NCI-H2227 (cell line): ENCODE data around the gene ZFP1.
A peak's percentile ranks its signal among the peaks of the same experiment; 100 is the strongest.
"Not testable (repeated sequence)": the region's sequence is repeated elsewhere in the genome, so short reads cannot be mapped to it uniquely, and the experiment has no call there.

Experiments used
- DNase-seq: peaks from one replicate; lab custom pipeline; 2025; ENCODE audit not compliant: unreplicated experiment; lab: John Stamatoyannopoulos, UW

The ZFP1 gene

DNA sequence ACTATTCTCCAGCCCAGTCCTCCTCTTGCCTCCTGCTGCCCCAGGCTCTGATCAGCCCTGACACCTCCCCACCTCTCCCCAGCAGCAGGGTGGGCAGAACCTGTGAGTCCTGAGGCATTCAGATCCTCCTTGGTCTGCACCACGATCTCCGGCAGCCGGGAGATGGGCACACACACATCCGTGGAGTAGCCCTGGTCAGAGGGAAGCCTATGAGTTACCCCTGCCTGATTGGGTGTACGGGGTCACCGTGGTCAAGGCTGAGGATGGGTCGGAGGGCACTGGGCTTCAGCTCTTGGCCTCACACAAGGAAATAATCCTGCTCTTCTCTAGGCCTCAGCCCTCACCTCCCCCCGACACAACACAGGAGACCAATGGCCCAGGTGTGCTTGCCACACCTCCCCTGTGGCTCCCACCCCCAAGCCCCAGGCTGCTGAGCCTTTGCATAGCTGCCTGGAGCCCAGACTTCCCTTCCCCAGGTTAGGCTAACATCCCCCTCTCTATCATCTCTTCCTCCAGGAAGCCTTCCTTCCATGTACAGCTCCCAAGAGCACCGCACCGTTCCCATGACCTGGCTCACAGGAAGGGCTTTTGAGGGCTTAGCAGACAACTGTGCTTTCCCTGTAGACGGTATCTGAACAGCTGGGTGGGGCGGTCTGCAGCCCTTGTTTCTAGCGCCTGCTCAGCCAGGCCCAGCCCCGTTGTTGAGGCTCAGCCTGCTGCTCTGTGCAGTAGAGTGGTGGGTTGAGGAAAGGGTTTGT, 35.4 kb upstream of the ZFP1 start:
- DNase-seq: no peak

DNA sequence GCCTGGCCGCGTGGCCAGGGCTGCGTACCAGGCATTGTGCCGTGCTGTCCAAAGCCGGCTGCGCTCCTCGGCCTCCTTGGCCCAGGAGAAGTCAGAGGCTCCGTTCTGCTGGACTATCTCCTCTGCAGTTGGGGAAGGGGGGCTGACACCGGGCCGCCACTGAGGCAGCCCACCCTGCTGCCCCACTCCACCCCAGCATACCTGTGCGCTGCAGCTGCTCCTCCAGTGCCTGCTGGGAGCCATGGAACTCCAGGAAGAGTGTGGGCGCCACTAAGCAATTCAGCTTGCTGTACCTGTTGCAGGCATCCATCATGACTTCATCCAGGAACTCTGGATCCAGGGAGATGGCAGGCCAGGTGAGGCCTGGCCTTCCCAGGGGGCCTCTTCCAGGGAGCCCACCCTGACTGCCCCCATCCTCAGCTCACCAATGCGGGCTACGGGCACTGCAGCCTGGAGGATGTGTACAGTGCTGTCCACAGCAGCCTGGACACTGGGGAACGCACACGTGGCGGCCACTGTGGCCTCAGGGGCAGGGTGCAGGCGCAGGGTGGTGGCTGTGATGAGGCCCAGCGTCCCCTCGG, 34.7 kb upstream of the ZFP1 start:
- DNase-seq: no peak

DNA sequence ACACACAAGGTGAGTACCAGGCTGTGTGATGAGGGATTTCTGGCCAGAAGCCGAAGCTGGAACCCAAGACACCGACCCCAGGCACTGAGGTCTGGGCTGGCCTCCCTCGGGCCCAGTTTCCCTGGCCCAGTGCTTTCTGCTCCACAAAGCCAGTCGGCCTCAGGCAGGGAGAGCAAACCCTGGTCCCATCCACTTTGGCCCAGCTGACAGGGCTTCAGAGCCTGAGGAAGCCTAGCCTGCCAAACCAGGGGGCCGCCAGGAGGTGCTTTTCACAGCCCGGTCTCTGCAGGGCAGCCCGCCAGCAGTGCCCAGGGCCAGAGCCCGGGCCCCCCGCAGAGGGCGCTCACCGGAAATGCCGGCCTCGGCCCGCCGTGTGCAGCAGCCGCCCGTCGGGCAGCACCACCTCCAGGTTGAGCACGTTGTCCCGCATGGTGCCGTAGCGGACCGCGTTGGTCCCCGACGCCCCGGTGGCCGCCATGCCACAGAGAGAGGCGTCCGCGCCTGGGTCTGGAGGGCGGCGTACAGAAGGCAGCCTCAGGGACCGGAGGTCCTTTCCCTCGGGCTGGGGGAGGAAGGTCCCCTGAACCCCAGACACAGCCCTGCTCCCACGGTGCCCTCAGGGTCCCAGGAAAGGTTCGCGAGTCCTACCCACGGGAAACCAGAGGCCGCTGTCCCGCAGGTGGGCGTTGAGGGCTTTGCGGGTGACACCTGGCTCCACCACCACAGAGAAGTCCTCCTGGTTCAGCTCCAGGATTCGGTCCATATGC, 34.0 kb upstream of the ZFP1 start:
- no peak for DNase-seq

DNA sequence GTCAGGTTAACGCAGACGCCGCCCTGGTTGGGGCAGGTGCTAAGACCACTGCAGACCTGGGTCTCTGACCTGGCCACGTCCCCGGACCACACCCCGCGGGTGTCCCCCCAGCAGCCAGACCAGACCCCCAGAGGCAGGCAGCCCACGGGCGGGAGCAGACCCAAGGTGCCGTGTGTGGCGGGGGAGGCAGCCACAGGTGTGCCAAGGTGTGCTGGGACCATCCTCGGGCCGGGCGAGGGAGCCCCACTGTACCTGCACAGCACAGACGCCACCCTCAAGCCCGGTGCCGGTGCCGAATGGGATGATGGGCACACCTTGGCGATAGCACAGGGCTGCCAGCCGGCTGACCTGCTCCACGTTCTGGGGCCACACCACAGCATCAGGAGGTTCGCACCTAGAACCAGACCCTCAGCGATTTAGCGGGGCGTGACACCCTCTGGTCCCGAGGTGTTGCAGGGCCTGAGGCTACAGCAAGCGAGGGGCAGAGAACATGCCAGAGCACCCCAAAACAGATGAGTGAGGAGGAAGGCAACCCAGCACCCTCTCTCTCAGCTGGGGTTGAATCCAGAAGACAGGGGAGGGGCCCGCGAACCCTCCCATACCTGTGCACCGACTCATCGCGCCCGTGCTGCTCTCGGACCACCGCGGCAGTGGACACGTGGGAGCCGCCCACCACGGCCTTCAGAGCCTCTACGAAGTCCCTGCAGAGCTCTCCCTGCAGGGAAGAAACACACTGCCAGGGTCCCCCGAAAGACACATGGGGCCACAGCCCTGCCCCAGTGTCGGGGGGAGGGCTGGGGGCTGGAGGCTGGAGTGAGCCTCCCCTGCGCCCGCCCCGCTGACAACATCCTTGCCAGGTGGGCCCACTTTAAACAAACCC, 33.1 kb upstream of the ZFP1 start:
- DNase-seq: no peak

DNA sequence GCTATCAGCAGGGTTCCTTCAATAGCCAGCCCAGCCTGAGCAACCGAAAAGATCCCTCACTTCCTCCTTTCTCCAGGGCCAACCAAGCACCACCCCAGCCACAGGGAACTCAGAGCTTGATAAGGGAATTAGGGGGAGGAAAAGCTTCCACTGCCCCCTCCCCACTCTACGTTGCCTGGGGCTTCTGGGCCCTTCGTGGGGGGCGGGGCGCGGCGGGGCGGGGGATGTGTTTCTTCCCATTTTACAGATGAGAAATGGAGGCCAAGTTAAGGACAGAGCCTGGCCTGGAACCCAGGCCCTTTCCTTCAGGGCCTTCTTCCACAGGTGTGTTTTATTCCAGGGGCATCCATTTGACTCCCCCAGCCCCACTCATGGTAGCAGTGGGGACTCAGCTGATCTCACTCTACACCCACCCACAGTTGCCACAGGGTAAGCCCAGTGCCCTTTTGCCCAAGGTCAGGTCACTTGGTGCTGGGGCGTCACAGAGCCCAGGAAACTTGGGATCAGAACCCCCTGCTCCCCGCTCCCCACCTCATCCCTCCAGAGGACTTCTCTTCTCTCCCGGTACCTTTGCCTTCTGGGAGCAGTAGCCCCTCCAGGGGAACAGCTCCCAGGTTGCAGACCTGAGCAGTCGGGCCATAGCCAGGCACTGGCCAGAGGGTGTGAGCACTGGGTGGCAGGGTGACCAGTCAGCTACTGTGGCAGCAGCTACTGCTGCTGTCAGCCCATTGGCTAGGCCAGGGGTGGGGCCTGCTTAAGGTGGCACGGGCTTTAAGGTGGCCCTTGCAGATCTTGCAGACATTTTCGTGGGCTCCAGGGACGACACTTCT, 32.0 kb upstream of the ZFP1 start, which contains the start of gene LDHD:
Gene LDHD, minus strand, starts transcription at position 700 of the 830 bp plus-strand sequence. Its CDS starts 60 bp downstream, at position 640.
- DNase-seq: peak; percentile 57

DNA sequence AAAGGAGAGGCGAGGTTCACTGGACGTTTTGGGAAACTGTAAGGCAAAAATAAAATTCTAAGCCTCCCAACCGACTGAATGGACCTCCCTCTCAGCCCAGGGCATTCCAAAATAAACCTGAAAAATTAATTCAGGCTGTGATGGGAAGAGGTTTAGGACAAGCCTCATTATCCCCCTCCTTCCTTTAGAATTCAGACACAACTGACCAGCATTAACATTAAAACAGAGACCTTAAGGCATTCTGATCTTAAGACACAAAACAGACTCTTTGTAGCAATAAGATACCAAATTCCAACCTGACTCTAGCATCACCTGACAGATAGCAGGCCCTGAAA, 31.4 kb upstream of the ZFP1 start:
- DNase-seq: no peak

DNA sequence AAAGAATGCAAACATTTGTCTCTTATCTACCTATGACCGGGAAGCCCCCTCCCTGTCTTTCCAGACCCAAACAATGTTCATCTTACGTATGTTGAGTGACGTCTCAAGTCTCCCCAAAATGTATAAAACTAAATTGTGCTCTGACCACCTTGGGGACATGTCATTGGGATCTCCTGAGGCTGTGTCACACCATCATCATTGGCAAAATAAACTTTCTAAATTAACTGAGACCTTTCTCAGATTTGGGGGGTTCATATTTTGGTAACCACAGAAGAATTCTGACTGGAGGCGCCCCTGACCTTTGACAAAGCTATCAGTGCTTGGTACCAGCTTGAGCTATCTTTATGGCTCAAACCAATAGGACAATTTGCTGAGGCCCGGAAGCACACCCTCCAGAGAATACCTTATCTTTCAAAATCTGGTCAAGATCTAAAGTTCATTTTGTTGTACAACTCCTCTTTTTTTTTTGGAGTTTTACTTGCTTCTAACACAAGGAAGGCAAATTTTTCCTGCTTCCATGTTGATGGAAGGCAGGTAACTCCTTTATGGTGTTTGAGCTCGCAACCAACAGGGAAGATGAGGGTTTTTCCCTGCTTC, 29.3 kb upstream of the ZFP1 start:
- DNase-seq: no peak

DNA sequence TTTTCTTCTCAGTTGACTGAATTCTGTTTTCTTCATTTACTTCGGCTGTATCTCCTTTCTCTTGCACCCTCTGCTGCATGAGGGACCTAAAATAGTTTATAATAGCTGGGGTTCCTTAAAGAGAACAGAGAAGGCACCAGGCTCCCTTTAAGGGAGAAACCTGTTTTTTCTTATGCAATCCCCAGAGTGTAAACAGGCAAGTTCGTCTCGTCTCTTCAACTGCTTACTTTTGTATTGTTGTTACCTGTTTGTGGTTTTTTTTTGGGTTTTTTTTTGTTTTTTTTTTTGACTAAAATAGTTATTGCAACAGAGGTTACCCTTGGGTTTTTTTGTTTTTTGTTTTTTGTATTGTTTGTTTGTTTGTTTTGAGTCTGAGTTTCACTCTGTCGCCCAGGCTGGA, 28.1 kb upstream of the ZFP1 start:
- no peak for DNase-seq

DNA sequence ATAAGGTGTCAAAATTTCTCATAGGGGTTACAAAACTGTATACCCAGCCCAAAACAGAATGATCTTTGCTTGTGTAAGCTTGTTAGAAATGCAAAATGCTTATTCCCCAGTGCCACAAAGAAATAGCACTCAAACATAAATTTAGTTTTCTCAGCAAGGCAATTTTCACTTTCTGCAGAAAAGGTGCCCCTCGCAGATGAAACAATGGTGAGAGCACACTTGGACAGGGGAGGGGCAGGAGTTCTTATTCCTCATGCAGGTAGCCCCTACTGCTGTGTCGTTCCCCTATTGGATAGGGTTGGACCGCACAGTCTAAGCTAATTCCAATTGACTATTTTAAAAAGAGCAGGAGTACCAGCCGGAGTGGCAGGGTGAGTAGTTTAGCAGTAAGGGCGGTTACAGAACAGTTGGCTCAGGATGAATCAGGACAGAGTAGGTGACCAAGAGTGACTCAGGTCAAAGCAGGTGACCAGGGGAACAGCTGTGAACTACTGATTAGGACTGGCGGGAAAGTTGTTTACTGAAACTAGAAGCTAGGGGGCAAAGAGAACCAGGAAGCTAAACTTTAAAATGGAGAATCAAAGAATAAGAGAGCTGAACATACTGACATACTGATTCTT, 26.3 kb upstream of the ZFP1 start:
- no peak for DNase-seq

DNA sequence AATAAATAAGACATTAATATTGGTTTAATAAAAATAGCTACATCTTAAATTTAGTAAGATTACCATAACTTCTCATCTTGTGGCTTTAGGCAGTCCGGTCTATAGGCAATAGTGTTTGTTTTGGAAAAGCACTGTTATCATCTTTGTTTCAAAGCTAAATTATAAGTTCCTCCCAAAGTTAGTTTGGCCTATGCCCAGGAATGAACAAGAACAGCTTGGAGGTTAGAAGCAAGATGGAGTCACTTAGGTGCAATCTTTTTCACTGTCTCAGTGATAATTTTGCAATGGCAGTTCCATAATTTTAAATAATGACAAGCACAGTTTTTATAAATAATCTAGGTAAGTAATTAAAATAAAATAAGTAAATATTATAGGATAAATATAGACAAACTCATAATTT, 25.7 kb upstream of the ZFP1 start:
- no peak for DNase-seq

DNA sequence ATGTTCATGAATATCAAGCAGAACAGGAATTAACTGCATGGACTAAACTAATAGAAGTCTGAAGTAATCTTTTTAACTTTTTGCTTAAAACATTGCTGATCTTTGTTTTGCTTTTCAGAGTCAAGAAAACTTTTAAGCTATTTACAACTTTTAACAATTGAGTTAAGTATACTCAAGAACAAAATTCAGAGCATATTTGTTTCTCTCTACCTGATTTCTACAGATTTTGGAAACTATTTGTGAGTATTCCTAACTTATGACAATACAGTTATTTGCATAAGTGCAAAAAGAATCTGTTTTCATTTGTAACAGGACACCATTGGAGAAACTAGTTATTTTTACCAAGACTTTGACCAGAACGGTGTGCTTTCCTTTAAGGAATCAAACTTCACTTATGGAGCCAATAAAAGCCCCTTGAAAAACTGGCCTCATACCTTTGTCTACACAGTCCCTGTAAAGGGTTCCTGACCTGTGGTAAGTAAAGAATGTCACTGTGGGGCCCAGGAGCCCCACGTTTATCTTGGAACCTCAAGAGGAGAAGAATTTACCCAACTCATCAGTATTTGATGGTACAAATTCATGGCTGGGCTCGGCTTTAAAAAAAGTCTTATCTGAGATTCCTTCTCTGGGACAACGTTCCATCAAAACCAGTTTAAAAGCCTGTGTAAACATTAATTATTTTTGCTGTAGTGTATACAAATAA, 20.5 kb upstream of the ZFP1 start:
- DNase-seq: no peak

DNA sequence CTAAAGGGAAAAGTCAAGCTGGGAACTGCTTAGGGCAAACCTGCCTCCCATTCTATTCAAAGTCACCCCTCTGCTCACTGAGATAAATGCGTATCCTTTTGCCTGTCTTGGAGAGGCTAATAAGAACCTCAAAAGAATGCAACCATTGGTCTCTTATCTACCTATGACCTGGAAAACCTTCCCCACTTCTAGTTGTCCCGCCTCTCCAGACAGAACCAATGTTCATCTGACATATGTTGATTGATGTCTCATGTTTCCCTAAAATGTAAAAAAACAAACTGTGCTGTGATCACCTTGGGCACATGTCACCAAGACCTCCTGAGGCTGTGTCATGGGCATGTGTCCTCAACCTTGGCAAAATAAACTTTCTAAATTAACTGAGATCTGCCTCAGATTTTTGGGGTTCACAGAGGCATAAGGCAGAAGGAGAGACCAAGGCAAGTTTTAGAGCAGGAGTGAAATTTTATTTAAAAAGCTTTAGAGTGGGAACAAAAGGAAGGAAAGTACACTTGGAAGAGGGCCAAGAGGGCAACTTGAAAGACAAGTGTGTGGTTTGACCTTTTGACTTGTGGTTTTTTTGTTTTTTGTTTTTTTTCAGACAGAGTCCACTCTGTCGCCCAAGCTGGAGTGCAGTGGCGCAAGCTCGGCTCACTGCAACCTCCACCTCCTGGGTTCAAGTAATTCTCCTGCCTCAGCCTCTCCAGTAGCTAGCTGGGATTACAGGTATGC, 18.7 kb upstream of the ZFP1 start:
- not testable (repeated sequence) for DNase-seq

DNA sequence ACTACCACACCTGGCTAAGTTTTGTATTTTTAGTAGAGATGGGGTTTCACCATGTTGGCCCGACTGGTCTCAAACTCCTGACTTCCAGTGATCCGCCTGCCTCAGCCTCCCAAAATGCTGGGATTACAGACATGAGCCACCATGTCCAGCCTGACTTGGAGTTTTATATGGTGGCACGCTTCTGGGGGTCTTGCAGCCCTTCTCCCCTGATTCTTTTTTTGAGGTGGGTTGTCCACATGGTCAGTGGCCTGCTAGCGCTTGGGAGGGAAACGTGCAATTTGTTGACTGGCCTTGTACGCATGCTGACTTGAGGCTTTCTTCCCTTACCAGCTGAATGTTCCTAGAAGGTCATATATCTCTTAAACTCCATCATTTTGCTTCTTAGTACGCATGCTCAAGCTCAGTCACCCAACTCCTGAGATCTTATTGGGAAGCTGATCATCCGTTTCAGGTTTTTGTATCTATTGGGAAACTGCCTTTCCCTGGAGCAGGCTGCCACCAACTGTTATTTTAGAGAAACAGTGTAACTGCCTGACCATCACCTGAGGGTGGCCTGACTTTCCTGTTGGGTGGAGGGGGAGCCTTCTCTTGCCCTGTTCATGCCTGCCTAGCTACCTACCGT, 18.1 kb upstream of the ZFP1 start:
- no peak for DNase-seq

DNA sequence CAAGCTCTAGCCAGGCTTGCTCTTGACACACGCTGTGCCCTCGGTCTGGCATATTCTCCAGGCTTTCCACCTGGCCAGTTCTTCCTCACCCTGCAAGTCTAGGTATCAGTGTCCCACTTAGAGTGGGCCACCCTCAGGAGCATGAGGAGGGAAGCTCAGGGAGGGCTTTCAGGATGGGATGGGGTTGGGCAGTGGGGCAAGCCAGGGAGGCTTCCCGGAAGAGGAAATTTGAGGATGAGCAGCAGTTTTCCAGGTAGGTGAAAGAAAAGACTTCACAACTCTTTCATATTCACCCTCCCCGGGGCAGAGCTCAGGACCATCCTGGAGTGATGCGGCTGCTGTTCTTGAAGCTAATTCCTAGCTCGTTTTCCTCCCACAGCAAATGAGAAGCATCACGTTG, 17.2 kb upstream of the ZFP1 start:
- DNase-seq: no peak

DNA sequence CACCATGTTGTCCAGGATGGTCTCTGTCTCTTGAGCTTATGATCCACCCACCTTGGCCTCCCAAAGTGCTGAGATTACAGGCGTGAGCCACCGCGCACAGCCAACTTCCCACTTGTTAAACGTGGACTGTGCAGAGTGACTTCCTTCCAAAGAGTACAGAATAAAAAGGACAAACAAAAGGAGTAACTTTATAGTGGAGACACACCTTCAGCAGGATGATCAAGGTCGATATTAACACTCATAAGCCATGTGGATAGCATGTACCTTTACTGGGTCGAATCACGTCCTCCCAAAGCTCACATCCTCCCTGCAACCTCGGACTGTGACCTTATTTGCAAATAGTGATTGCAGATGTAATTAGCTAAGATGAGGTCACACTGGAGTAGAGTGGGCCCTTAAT, 10.1 kb upstream of the ZFP1 start:
- DNase-seq: no peak

DNA sequence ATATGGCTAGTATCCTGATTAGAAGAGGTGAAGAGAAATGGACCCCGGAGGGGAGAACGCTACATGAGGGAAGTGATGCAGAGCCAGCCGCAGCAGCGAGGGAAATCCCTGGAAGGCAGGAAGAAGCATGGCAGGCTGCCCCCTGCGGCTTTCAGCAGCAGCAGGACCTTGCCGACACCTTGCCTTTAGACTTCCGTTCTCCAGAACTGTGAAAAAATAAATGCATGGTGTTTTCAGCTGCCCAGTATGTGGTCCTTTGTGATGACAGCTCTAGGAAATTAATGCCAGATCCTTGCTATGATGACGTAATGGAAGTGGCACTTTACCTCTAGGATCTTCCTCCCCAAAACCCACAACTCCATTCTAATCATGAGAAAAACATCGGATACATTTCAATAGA, 9.7 kb upstream of the ZFP1 start:
- peak; percentile 65 for DNase-seq

DNA sequence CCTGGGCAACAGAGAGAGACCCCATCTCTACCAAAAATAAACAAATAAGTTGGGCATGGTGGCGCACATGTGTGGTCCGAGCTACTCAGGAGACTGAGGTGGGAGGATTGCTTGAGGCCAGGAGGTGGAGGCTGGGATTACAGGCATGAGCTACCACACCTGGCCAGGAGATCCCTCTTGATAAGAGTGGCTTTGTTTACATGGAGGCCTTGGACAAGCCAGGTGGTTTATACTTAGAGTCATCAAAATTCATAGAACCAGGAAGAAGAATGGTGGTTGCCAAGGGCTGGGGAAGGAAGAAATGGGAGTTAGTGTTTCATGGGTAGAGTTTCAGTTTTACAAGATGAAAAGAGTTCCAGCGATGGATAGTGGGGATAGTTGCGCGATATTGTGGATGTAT, 8.8 kb upstream of the ZFP1 start:
- no peak for DNase-seq

DNA sequence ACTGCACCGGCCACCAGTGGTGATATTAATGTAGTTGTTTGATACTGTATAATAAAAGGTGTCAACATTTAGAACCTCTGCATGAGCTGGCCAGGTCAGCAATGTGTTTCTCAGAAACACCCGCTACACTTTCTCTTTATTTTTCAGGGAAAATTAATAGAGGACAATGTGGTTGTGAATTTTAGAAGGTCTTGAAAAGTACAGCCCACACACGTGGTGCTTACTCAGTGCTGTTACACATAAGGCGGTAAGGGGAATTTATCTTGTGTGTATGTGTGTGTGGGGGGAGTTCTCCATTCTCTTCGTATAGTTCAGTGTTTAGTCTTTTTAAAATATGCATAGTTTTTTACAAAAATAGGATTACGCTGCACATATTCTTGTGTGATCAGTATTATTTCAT, 4.4 kb upstream of the ZFP1 start:
- no peak for DNase-seq
